GM12878 (cell line): Measurements from ENCODE around the gene ZNRF3. TPM values are rescaled to one million over a fixed set of nuclear protein-coding genes. Genes with fewer than 3 reads are reported as not detected.

ENCODE experiments used
- ATAC-seq: fragments of 200-7000 bp; cut with Tn5 transposase; 3 replicates; pipeline ENCODE4 v1.9.1; 2020; ENCODE audit warnings: mild to moderate bottlenecking, moderate library complexity
- BruUV-seq: library from RNA; stranded (reverse); fragments of 400-500 nt; replicated peaks from 2 replicates; lab custom pipeline; 2021; lab: Mats Ljungman, UMichigan
- CTCF ChIA-PET: fragments of 300-600 bp; sonication (Branson Sonifier 250); formaldehyde crosslinking; extraction: SDS; loops from one replicate; lab custom pipeline; 2021; ENCODE audit warnings: inconsistent platforms; lab: Yijun Ruan, JAX
- POLR2A ChIA-PET: fragments of 350-600 bp; formaldehyde crosslinking; extraction: SDS; loops from one replicate; lab custom pipeline; 2021; ENCODE audit warnings: inconsistent platforms; lab: Charles Lee
- RAD21 ChIA-PET: fragments of 300-600 bp; sonication (Branson Sonifier 250); formaldehyde crosslinking; loops from one replicate; lab custom pipeline; 2023; ENCODE audit warnings: antibody characterized with exemption; ENCODE audit not compliant: unreplicated experiment; lab: Charles Lee
- SMC1A ChIA-PET: fragments of 300-600 bp; sonication (Branson Sonifier 250); formaldehyde crosslinking; loops from one replicate; lab custom pipeline; 2023; ENCODE audit not compliant: unreplicated experiment, uncharacterized antibody; lab: Charles Lee
- DNase-seq: peaks from one replicate; pipeline ENCODE4 v3.0.0-alpha.2; 2011; ENCODE audit warnings: low read depth, low spot score
- FAIRE-seq: peaks from 3 replicates; lab custom pipeline; 2011; peaks lifted over from hg19 to GRCh38; lab: Jason Lieb, UNC
- H2AFZ ChIP-seq: 2 replicates; pipeline ENCODE4 v1.6.0; 2011; ENCODE audit warnings: low read depth, low read length, control low read depth; ENCODE audit not compliant: control insufficient read depth
- H3K27ac ChIP-seq: 2 replicates; pipeline ENCODE4 v1.5.1; 2011; ENCODE audit warnings: control low read depth; ENCODE audit not compliant: control insufficient read depth, insufficient read depth
- H3K27me3 ChIP-seq, 2 experiments: replicated peaks in 1 of 2; 2 replicates each; pipeline versions ENCODE4 v1.6.0 to v1.6.1; 2011; ENCODE audit warnings: low read length in 1 of 2; ENCODE audit not compliant: control insufficient read depth in 2 of 2, insufficient read depth in 2 of 2
- H3K36me3 ChIP-seq, 2 experiments: 2 replicates each; pipeline ENCODE4 v1.5.1; 2011; ENCODE audit warnings: low read length in 1 of 2; ENCODE audit not compliant: control insufficient read depth in 2 of 2, insufficient read depth in 2 of 2
- H3K4me1 ChIP-seq: 2 replicates; pipeline ENCODE4 v1.6.1; 2011; ENCODE audit warnings: mild to moderate bottlenecking, low read length, moderate library complexity, mixed read lengths; ENCODE audit not compliant: control insufficient read depth, insufficient read depth
- H3K4me2 ChIP-seq: 2 replicates; pipeline ENCODE4 v1.6.0; 2011; ENCODE audit warnings: control low read depth; ENCODE audit not compliant: control insufficient read depth, insufficient read depth
- H3K4me3 ChIP-seq: fragments of 200-600 bp; sonication (generic); 2 replicates; pipeline ENCODE4 v1.5.1; 2016
- H3K79me2 ChIP-seq: 2 replicates; pipeline ENCODE4 v1.6.0; 2011; ENCODE audit warnings: low read length; ENCODE audit not compliant: control insufficient read depth, insufficient read depth
- H3K9ac ChIP-seq: 2 replicates; pipeline ENCODE4 v1.8.0; 2011; ENCODE audit warnings: low read length, control low read depth, mixed read lengths; ENCODE audit not compliant: control insufficient read depth, insufficient read depth
- H3K9me3 ChIP-seq: replicated peaks from 3 replicates; pipeline ENCODE4 v1.5.1; 2011; ENCODE audit warnings: mild to moderate bottlenecking, low read length; ENCODE audit not compliant: control insufficient read depth, insufficient read depth
- H4K20me1 ChIP-seq: 2 replicates; pipeline ENCODE4 v1.6.0; 2011; ENCODE audit not compliant: control insufficient read depth, insufficient read depth
- CBFB ChIP-seq: IDR thresholded peaks from 2 replicates; pipeline ENCODE4 v1.6.1; 2016; ENCODE audit warnings: antibody characterized with exemption, low read depth
- CREM ChIP-seq: IDR thresholded peaks from 2 replicates; pipeline ENCODE4 v1.6.1; 2014; ENCODE audit warnings: antibody characterized with exemption, low read depth
- STAT1 ChIP-seq: fragments of 450-650 bp; conservative IDR thresholded peaks from 2 replicates; pipeline ENCODE4 v1.6.1; 2014; ENCODE audit warnings: antibody characterized with exemption, mild to moderate bottlenecking
- ZNF622 ChIP-seq: fragments of 450-650 bp; IDR thresholded peaks from 2 replicates; pipeline ENCODE4 v1.6.1; 2017; ENCODE audit warnings: mild to moderate bottlenecking, inconsistent platforms
- WGBS: methylation state at CpG from one replicate; pipeline ENCODE4 v1.1.6; 2016; ENCODE audit warnings: low lambda C conversion rate; ENCODE audit not compliant: insufficient replicate concordance, insufficient coverage; ENCODE audit errors: missing lambda C conversion rate; 5-methylcytosine and 5-hydroxymethylcytosine counted together
- in situ Hi-C: fragments of 300-500 bp; cut with MboI; formaldehyde crosslinking; loops from 9 replicates; pipeline ENCODE4 v1.14.3; 2018; ENCODE audit warnings: mixed read lengths
- intact Hi-C: fragments of 100-400 bp; cut with micrococcal nuclease; formaldehyde crosslinking; loops from one replicate; pipeline ENCODE4 v1.14.2; 2022; ENCODE audit not compliant: unreplicated experiment
- polyA plus RNA-seq, 11 experiments: library from polyadenylated mRNA; depleted of rRNA in 4 of 11; unstranded in 6 of 11; stranded (reverse) in 5 of 11; fragments of >200 nt; fragmentation: Nextera tagmentation in 4 of 11; fragmentation: Illumina TruSeq in 1 of 11; extraction: Ambion mirVana in 4 of 11; extraction: Trizol in 1 of 11; gene quantifications; 1 replicate in 1 of 11; 2 replicates in 10 of 11; pipeline versions ENCODE4 v1.2.1 to v1.2.3, GENCODE V29; 2011 to 2016; ENCODE audit warnings: inconsistent platforms in 2 of 11, missing spikeins in 2 of 11, low read depth in 1 of 11
- total RNA-seq, 4 experiments: library from RNA; depleted of rRNA in 3 of 4; stranded (reverse); fragments of >200 nt in 3 of 4; fragmentation: Illumina TruSeq in 1 of 4; extraction: Trizol in 1 of 4; gene quantifications; 2 replicates each; pipeline versions ENCODE4 v1.2.1 to v1.2.3, GENCODE V29; 2013 to 2021
- TF ChIP-seq, protein P1 (sequence below): IDR thresholded peaks from 2 replicates; pipeline ENCODE4 v1.6.1; 2012; ENCODE audit warnings: improper control_type of control experiment, low read depth, low read length; ENCODE audit not compliant: insufficient replicate concordance
- TF ChIP-seq, protein P2 (sequence below): IDR thresholded peaks from 2 replicates; pipeline ENCODE4 v1.6.1; 2012; ENCODE audit warnings: low read depth, low read length, improper control_type of control experiment

The ZNRF3 gene
- total and polyA plus RNA-seq, 10 of the 15 experiments (the other 5 are each of a cell fraction or from before 2014, with no cell fraction given), result 0.05 to 2.4 (median 0.46) TPM

DNA sequence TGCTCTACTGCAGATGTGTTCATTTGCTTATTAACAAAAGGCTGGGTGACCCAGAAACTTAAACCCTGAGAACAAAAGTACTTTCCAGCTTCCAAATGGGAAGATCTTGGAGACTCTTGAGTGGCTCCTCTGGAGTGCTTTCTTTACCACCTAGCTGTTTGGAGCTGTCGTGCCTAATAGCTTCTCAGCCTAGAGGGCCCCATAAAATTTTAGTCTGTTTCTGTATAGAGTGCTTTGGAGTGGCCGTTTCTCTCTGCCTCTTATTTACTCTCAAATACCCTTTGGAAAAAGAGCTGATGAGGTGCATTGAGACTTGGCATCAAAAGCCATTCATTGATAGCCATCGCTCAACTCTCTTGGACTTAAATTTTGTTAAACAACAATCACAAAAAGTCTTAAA is 50.7 kb downstream of the ZNRF3 start (continued):
- TF ChIP-seq, protein P1, sequence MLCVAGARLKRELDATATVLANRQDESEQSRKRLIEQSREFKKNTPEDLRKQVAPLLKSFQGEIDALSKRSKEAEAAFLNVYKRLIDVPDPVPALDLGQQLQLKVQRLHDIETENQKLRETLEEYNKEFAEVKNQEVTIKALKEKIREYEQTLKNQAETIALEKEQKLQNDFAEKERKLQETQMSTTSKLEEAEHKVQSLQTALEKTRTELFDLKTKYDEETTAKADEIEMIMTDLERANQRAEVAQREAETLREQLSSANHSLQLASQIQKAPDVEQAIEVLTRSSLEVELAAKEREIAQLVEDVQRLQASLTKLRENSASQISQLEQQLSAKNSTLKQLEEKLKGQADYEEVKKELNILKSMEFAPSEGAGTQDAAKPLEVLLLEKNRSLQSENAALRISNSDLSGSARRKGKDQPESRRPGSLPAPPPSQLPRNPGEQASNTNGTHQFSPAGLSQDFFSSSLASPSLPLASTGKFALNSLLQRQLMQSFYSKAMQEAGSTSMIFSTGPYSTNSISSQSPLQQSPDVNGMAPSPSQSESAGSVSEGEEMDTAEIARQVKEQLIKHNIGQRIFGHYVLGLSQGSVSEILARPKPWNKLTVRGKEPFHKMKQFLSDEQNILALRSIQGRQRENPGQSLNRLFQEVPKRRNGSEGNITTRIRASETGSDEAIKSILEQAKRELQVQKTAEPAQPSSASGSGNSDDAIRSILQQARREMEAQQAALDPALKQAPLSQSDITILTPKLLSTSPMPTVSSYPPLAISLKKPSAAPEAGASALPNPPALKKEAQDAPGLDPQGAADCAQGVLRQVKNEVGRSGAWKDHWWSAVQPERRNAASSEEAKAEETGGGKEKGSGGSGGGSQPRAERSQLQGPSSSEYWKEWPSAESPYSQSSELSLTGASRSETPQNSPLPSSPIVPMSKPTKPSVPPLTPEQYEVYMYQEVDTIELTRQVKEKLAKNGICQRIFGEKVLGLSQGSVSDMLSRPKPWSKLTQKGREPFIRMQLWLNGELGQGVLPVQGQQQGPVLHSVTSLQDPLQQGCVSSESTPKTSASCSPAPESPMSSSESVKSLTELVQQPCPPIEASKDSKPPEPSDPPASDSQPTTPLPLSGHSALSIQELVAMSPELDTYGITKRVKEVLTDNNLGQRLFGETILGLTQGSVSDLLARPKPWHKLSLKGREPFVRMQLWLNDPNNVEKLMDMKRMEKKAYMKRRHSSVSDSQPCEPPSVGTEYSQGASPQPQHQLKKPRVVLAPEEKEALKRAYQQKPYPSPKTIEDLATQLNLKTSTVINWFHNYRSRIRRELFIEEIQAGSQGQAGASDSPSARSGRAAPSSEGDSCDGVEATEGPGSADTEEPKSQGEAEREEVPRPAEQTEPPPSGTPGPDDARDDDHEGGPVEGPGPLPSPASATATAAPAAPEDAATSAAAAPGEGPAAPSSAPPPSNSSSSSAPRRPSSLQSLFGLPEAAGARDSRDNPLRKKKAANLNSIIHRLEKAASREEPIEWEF, result no peak
- no peak for TF ChIP-seq CBFB

DNA sequence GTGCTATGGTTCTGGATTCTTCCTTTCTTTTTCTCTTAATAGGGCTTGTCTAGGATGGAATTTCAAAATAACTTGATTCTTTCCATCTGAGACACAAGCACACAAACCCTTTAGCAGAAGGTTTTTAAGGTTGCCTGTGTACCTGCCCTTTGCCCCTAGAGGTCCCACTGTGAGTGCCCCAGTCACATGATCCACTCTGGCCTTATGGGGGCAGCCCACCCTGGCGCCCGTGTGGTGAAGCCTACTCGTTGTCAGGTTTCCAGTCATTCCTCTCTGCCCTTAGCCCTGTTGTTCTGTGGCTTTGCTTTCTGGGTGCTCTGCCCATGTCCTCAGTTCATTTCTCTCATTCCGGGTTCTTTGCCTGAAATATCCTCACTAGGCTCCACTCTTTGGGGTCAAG is 51.8 kb downstream of the ZNRF3 start:
- intact Hi-C loops, result no loop called here
- H3K27me3 ChIP-seq, result peaks cover 0 to 2% of the 10 kb centered on the region in 2 experiments; a peak in 1 of 4 replicates
- ChIA-PET POLR2A (interaction anchor here (1.0 to 1.6 kb wide), 3 partner anchors 7 to 12 kb away, joined by 3 to 4 read pairs (median 3); no protein-coding TSS in a partner anchor), SMC1A (interaction anchor here (6.6 kb wide), 1 partner anchor 8 kb away, joined by 67 read pairs; no protein-coding TSS in a partner anchor), CTCF (interaction anchor here (0.6 to 6.8 kb wide), 3 partner anchors 17 to 178 kb away, joined by 3 to 56 read pairs (median 4); no protein-coding TSS in a partner anchor), RAD21 (interaction anchor here (6.9 kb wide), 1 partner anchor 105 kb away, joined by 38 read pairs; no protein-coding TSS in a partner anchor)
- WGBS, result 18% methylated on average over 4 of the region's 4 CpGs
- H3K9me3 ChIP-seq, result no peaks in the 10 kb centered on the region
- H3K4me3 ChIP-seq, result no peak overlapping the region
- H4K20me1 ChIP-seq, result no peaks in the 10 kb centered on the region
- in situ Hi-C loops, result no loop called here
- no TSS peak for BruUV-seq
- TF ChIP-seq, protein P2, sequence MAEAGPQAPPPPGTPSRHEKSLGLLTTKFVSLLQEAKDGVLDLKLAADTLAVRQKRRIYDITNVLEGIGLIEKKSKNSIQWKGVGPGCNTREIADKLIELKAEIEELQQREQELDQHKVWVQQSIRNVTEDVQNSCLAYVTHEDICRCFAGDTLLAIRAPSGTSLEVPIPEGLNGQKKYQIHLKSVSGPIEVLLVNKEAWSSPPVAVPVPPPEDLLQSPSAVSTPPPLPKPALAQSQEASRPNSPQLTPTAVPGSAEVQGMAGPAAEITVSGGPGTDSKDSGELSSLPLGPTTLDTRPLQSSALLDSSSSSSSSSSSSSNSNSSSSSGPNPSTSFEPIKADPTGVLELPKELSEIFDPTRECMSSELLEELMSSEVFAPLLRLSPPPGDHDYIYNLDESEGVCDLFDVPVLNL, result no peak
- TF ChIP-seq STAT1 (no peak), ZNF622 (no peak), CREM (no peak)
- H3K36me3 ChIP-seq, result no peaks in the 10 kb centered on the region
- ATAC-seq (no peak), DNase-seq (no peak), FAIRE-seq (no peak)
- no peaks in the 10 kb centered on the region for H3K79me2 ChIP-seq
- no peak overlapping the region for H3K27ac ChIP-seq
- H2AFZ ChIP-seq, result no peak overlapping the region
- no peak overlapping the region for H3K9ac ChIP-seq
- no peak overlapping the region for H3K4me2 ChIP-seq
- no peaks in the 10 kb centered on the region; the same call in 1 of the 2 replicates for H3K4me1 ChIP-seq
